ENCODE measurements around the gene NUP85. TPM values are rescaled to one million over a fixed set of nuclear protein-coding genes. Genes with fewer than 3 reads are reported as not detected.

The NUP85 gene
- polyA plus RNA-seq, 1 donor from 2014 or later, result 84.1 TPM

DNA sequence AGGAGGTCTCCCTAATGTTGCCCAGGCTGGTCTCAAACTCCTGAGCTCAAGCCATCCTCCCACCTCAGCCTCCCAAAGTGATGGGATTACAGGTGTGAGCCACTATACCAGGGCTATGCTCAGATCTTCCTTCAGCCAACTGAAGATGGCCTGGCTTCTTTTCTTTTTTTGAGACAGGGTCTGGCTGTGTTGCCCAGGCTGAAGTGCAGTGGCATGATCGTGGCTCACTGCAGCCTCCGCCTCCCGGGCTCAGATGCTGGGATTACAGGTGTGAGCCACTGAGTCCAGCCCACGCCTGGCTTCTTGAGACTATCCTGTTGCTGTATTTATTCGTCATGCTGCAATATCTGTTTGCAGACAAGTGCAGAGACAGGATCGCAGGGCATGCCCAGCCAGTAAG, 79.6 kb downstream of the NUP85 start:
- Histone ChIP-seq H3K4me3 (ENCODE audit: low read length) (no peak overlapping the region), H3K4me2 (ENCODE audit: low read length) (no peak overlapping the region), H3K36me3 (ENCODE audit: insufficient read depth, low read length) (no peaks in the 10 kb centered on the region), H3K9me2 (ENCODE audit: insufficient read depth, low read length) (no peaks in the 10 kb centered on the region), H3K27me3 (ENCODE audit: insufficient read depth, low read depth, low read length) (peaks cover 3% of the 10 kb centered on the region), H3K9me3 (ENCODE audit: low read length) (no peaks in the 10 kb centered on the region), H3K27ac (ENCODE audit: low read length) (no peak overlapping the region), H3K79me2 (replicated peaks; ENCODE audit: insufficient read depth, low read length) (no peaks in the 10 kb centered on the region), H3F3A (ENCODE audit: insufficient read depth, low read length, poor library complexity, severe bottlenecking) (peaks cover 3% of the 10 kb centered on the region), H4K20me1 (ENCODE audit: insufficient read depth) (no peaks in the 10 kb centered on the region), H3K9ac (ENCODE audit: low read length) (no peak overlapping the region), H2AFZ (ENCODE audit: low read depth, low read length) (no peak overlapping the region)
- TF ChIP-seq MXI1 (conservative IDR thresholded peaks at IDR 0.05; ENCODE audit: poor library complexity, severe bottlenecking), result no peak
- TF ChIP-seq RAD21 (conservative IDR thresholded peaks at IDR 0.05), result no peak
- no peak for TF ChIP-seq EP300 (conservative IDR thresholded peaks at IDR 0.05; ENCODE audit: poor library complexity, severe bottlenecking)
- TF ChIP-seq SMC3 (conservative IDR thresholded peaks at IDR 0.05; ENCODE audit: poor library complexity), result no peak

Other genes starting within 250 kb of the NUP85 start
- gene HID1, start 232.9 kb upstream of the NUP85 start, polyA plus RNA-seq, result 26.6 and 29.8 TPM in 2 replicates
- 8.1 and 8.3 TPM in 2 replicates for gene CDR2L, start 218.0 kb upstream of the NUP85 start, polyA plus RNA-seq
- gene MRPL58, start 193.0 kb upstream of the NUP85 start, polyA plus RNA-seq, result 47.4 and 49.7 TPM in 2 replicates
- 452 and 517 TPM in 2 replicates for gene ATP5PD, start 158.7 kb upstream of the NUP85 start, polyA plus RNA-seq
- 29.9 and 32.8 TPM in 2 replicates for gene KCTD2, start 158.5 kb upstream of the NUP85 start, polyA plus RNA-seq
- not detected in 2 replicates for gene SLC16A5, start 117.7 kb upstream of the NUP85 start, polyA plus RNA-seq
- gene ARMC7, start 95.7 kb upstream of the NUP85 start, polyA plus RNA-seq, result 3.7 and 4.0 TPM in 2 replicates
- 58.7 and 74.0 TPM in 2 replicates for gene NT5C, start 73.9 kb upstream of the NUP85 start, polyA plus RNA-seq
- 1,721 and 2,003 TPM in 2 replicates for gene JPT1, start 51.2 kb upstream of the NUP85 start, polyA plus RNA-seq
- gene SUMO2, start 22.7 kb upstream of the NUP85 start, polyA plus RNA-seq, result 224 and 283 TPM in 2 replicates
- gene GGA3, start 55.9 kb downstream of the NUP85 start, polyA plus RNA-seq, result 15.7 and 19.6 TPM in 2 replicates
- gene MRPS7, start 56.2 kb downstream of the NUP85 start, polyA plus RNA-seq, result 50.6 and 63.3 TPM in 2 replicates
- 27.7 and 35.2 TPM in 2 replicates for gene MIF4GD, start 65.6 kb downstream of the NUP85 start, polyA plus RNA-seq
- gene SLC25A19, start 83.8 kb downstream of the NUP85 start, polyA plus RNA-seq, result 9.6 and 13.8 TPM in 2 replicates
- 134 and 150 TPM in 2 replicates for gene GRB2, start 200.0 kb downstream of the NUP85 start, polyA plus RNA-seq